H1 (cell line): ENCODE results near the gene EGFLAM. TPM values are rescaled to one million over a fixed set of nuclear protein-coding genes. Genes with fewer than 3 reads are reported as not detected.

Experiments
- CTCF ChIA-PET: fragments of 300-600 bp; sonication (Branson Sonifier 250); formaldehyde crosslinking; loops from one replicate; lab custom pipeline; 2021; ENCODE audit not compliant: partially characterized antibody; lab: Charles Lee
- POLR2A ChIA-PET: fragments of 300-600 bp; sonication (Branson Sonifier 250); formaldehyde crosslinking; loops from one replicate; lab custom pipeline; 2021; ENCODE audit warnings: inconsistent platforms; ENCODE audit not compliant: partially characterized antibody; lab: Charles Lee
- DNase-seq, 2 experiments: peaks; one replicate each; pipeline versions ENCODE4 v3.0.0 to v3.0.0-alpha.2; 2010 to 2022; ENCODE audit warnings: low spot score in 2 of 2, low read depth in 1 of 2, mixed read lengths in 1 of 2
- FAIRE-seq: peaks from 2 replicates; lab custom pipeline; 2011; peaks lifted over from hg19 to GRCh38; lab: Jason Lieb, UNC
- H2AFZ ChIP-seq: 2 replicates; pipeline ENCODE4 v1.8.1; 2012; ENCODE audit warnings: low read length, inconsistent platforms
- H2AK5ac ChIP-seq: 2 replicates; pipeline ENCODE4 v1.6.1; 2013; ENCODE audit warnings: low read depth, low read length
- H2BK120ac ChIP-seq: replicated peaks from 2 replicates; pipeline ENCODE3; 2013; ENCODE audit warnings: low read depth, low read length, inconsistent platforms
- H2BK12ac ChIP-seq: 2 replicates; pipeline ENCODE4 v1.6.1; 2013; ENCODE audit warnings: low read depth, low read length
- H2BK15ac ChIP-seq: 2 replicates; pipeline ENCODE4 v1.6.1; 2013; ENCODE audit warnings: low read length
- H2BK20ac ChIP-seq: 2 replicates; pipeline ENCODE4 v1.6.1; 2013; ENCODE audit warnings: low read length
- H2BK5ac ChIP-seq: 2 replicates; pipeline ENCODE4 v1.6.1; 2013; ENCODE audit warnings: low read depth, low read length
- H3K14ac ChIP-seq: 2 replicates; pipeline ENCODE4 v1.6.1; 2013; ENCODE audit warnings: inconsistent platforms; ENCODE audit not compliant: insufficient read length
- H3K18ac ChIP-seq: 2 replicates; pipeline ENCODE4 v1.6.1; 2013; ENCODE audit warnings: low read length; ENCODE audit errors: extremely low read depth
- H3K23ac ChIP-seq: 2 replicates; pipeline ENCODE4 v1.6.1; 2013; ENCODE audit warnings: inconsistent platforms; ENCODE audit not compliant: insufficient read length
- H3K23me2 ChIP-seq: 2 replicates; pipeline ENCODE4 v1.6.1; 2013; ENCODE audit warnings: low read depth, low read length
- H3K27ac ChIP-seq: 2 replicates; pipeline ENCODE4 v1.6.1; 2011; ENCODE audit warnings: low read depth, low read length, inconsistent platforms
- H3K27me3 ChIP-seq, 4 experiments: replicated peaks in 1 of 4; 1 replicate in 1 of 4; 2 replicates in 3 of 4; pipeline versions ENCODE4 v1.6.1 to v1.8.1; 2011 to 2013; ENCODE audit warnings: low read length in 3 of 4, mild to moderate bottlenecking in 3 of 4, inconsistent platforms in 2 of 4, mixed read lengths in 2 of 4, moderate library complexity in 1 of 4; ENCODE audit not compliant: control insufficient read depth in 3 of 4, insufficient read depth in 3 of 4; ENCODE audit errors: extremely low read depth in 1 of 4
- H3K36me3 ChIP-seq, 4 experiments: 2 replicates each; pipeline versions ENCODE4 v1.6.1 to v1.8.1; 2011 to 2013; ENCODE audit warnings: mild to moderate bottlenecking in 4 of 4, low read length in 3 of 4, moderate library complexity in 2 of 4, control low read depth in 1 of 4, inconsistent platforms in 1 of 4; ENCODE audit not compliant: insufficient read depth in 4 of 4, control insufficient read depth in 2 of 4
- H3K4ac ChIP-seq: replicated peaks from 2 replicates; pipeline ENCODE3; 2013; ENCODE audit warnings: low read length, low read depth, mixed read lengths, inconsistent platforms; ENCODE audit not compliant: insufficient read length
- H3K4me1 ChIP-seq, 4 experiments: replicated peaks in 1 of 4; 1 replicate in 1 of 4; 2 replicates in 3 of 4; pipeline versions ENCODE4 v1.6.1 to v1.8.1; 2011 to 2013; ENCODE audit warnings: low read length in 3 of 4, inconsistent platforms in 2 of 4, mixed read lengths in 1 of 4; ENCODE audit not compliant: insufficient read depth in 4 of 4, control insufficient read depth in 3 of 4
- H3K4me2 ChIP-seq, 2 experiments: 2 replicates each; pipeline versions ENCODE4 v1.6.1 to v1.8.1; 2011 to 2013; ENCODE audit warnings: low read depth in 2 of 2, low read length in 2 of 2, control low read depth in 1 of 2, inconsistent platforms in 1 of 2, mild to moderate bottlenecking in 1 of 2; ENCODE audit not compliant: insufficient read depth in 1 of 2
- H3K4me3 ChIP-seq, 4 experiments: fragments of 200-600, 300-600 bp in 1 of 4; sonication (generic), shearing (Covaris generic), sonication (Bioruptor Twin) in 1 of 4; 2 replicates each; pipeline versions ENCODE4 v1.5.1 to v1.8.1; 2011 to 2016; ENCODE audit warnings: low read length in 4 of 4, low read depth in 3 of 4, control low read depth in 2 of 4, inconsistent platforms in 2 of 4, mild to moderate bottlenecking in 2 of 4, mixed read lengths in 1 of 4, moderate library complexity in 1 of 4; ENCODE audit not compliant: insufficient read depth in 2 of 4; ENCODE audit errors: extremely low read depth in 1 of 4
- H3K56ac ChIP-seq: replicated peaks from 2 replicates; pipeline ENCODE3; 2013; ENCODE audit warnings: low read depth, mild to moderate bottlenecking, mixed read lengths, low read length, inconsistent platforms; ENCODE audit not compliant: insufficient read length
- H3K79me1 ChIP-seq: 2 replicates; pipeline ENCODE4 v1.6.1; 2013; ENCODE audit warnings: low read depth, low read length, control low read depth
- H3K79me2 ChIP-seq, 2 experiments: 2 replicates each; pipeline versions ENCODE4 v1.6.1 to v1.8.1; 2012 to 2013; ENCODE audit warnings: low read length in 2 of 2, mild to moderate bottlenecking in 2 of 2, inconsistent platforms in 1 of 2; ENCODE audit not compliant: insufficient read depth in 2 of 2, control insufficient read depth in 1 of 2
- H3K9ac ChIP-seq, 4 experiments: replicated peaks in 1 of 4; 1 replicate in 1 of 4; 2 replicates in 3 of 4; pipeline versions ENCODE4 v1.6.1 to v1.8.1; 2011 to 2013; ENCODE audit warnings: low read depth in 3 of 4, low read length in 3 of 4, control low read depth in 2 of 4, mild to moderate bottlenecking in 2 of 4, moderate library complexity in 2 of 4, inconsistent platforms in 1 of 4; ENCODE audit errors: extremely low read depth in 1 of 4
- H3K9me3 ChIP-seq, 2 experiments: 2 replicates each; pipeline versions ENCODE4 v1.6.1 to v1.8.1; 2012 to 2013; ENCODE audit warnings: mild to moderate bottlenecking in 2 of 2, moderate library complexity in 2 of 2, control low read depth in 1 of 2, inconsistent platforms in 1 of 2, low read depth in 1 of 2, low read length in 1 of 2, mixed read lengths in 1 of 2; ENCODE audit not compliant: insufficient read depth in 2 of 2
- H4K20me1 ChIP-seq, 2 experiments: replicated peaks in 1 of 2; 2 replicates each; pipeline versions ENCODE3 to v1.8.1; 2011 to 2013; ENCODE audit warnings: inconsistent platforms in 2 of 2, low read length in 2 of 2, mild to moderate bottlenecking in 1 of 2; ENCODE audit not compliant: insufficient read depth in 2 of 2, control insufficient read depth in 1 of 2
- H4K5ac ChIP-seq: 2 replicates; pipeline ENCODE4 v1.6.1; 2013; ENCODE audit warnings: low read length, low read depth, mixed read lengths, inconsistent platforms; ENCODE audit not compliant: insufficient read length
- H4K8ac ChIP-seq: 2 replicates; pipeline ENCODE4 v1.8.0; 2013; ENCODE audit warnings: mild to moderate bottlenecking, moderate library complexity, low read length, inconsistent platforms; ENCODE audit not compliant: insufficient read depth; ENCODE audit errors: extremely low read depth
- H4K91ac ChIP-seq: replicated peaks from 2 replicates; pipeline ENCODE3; 2013; ENCODE audit warnings: low read length, mixed read lengths, inconsistent platforms; ENCODE audit not compliant: insufficient read length
- BACH1 ChIP-seq: IDR thresholded peaks from 2 replicates; pipeline ENCODE4 v1.6.1; 2012; ENCODE audit warnings: low read length, improper control_type of control experiment
- CREB1 ChIP-seq: IDR thresholded peaks from 2 replicates; pipeline ENCODE4 v1.6.1; 2012; ENCODE audit warnings: inconsistent platforms
- CTBP2 ChIP-seq: IDR thresholded peaks from 2 replicates; pipeline ENCODE4 v1.7.0; 2011; ENCODE audit warnings: borderline replicate concordance, mild to moderate bottlenecking, moderate library complexity, mixed read lengths, low read length; ENCODE audit not compliant: insufficient read depth, insufficient read length
- GABPA ChIP-seq: IDR thresholded peaks from 2 replicates; pipeline ENCODE4 v1.6.1; 2011; ENCODE audit warnings: mild to moderate bottlenecking, low read length, moderate library complexity, borderline replicate concordance; ENCODE audit not compliant: insufficient read depth
- HDAC6 ChIP-seq: IDR thresholded peaks from one replicate; pipeline ENCODE4 v1.7.1; 2012; ENCODE audit warnings: low read depth, mild to moderate bottlenecking, inconsistent platforms, low read length, moderate library complexity
- JUND ChIP-seq: IDR thresholded peaks from 2 replicates; pipeline ENCODE4 v1.6.1; 2011; ENCODE audit warnings: mild to moderate bottlenecking, improper control_type of control experiment, low read length
- PHF8 ChIP-seq: fragments of 200-600 bp; sonication (generic); conservative IDR thresholded peaks from 2 replicates; pipeline ENCODE4 v1.7.1; 2012; ENCODE audit warnings: low read depth, mild to moderate bottlenecking, inconsistent platforms, low read length, moderate library complexity
- POLR2AphosphoS5 ChIP-seq: IDR thresholded peaks from 2 replicates; pipeline ENCODE4 v1.6.1; 2011; ENCODE audit warnings: low read depth, low read length
- RAD21 ChIP-seq, 2 experiments: IDR thresholded peaks in 1 of 2; conservative IDR thresholded peaks in 1 of 2; 2 replicates each; pipeline ENCODE4 v1.6.1; 2011; ENCODE audit warnings: low read depth in 2 of 2, low read length in 2 of 2, improper control_type of control experiment in 1 of 2, inconsistent platforms in 1 of 2, mild to moderate bottlenecking in 1 of 2, moderate library complexity in 1 of 2
- RNF2 ChIP-seq: fragments of 200-900, 300-1000 bp; sonication (generic); IDR thresholded peaks from 2 replicates; pipeline ENCODE4 v1.7.1; 2016; ENCODE audit warnings: borderline replicate concordance, low read depth, mild to moderate bottlenecking, antibody characterized with exemption, low read length; ENCODE audit not compliant: poor library complexity, severe bottlenecking; ENCODE audit errors: missing control alignments
- SIX5 ChIP-seq: IDR thresholded peaks from 2 replicates; pipeline ENCODE4 v1.6.1; 2011; ENCODE audit warnings: mild to moderate bottlenecking, low read depth, low read length
- SP2 ChIP-seq: IDR thresholded peaks from 2 replicates; pipeline ENCODE4 v1.6.1; 2012; ENCODE audit warnings: mild to moderate bottlenecking, low read length, inconsistent platforms
- TEAD4 ChIP-seq: IDR thresholded peaks from 2 replicates; pipeline ENCODE4 v1.6.1; 2012; ENCODE audit warnings: low read depth, low read length, inconsistent platforms, mixed read lengths
- WGBS, 2 experiments: shearing (Covaris generic) in 1 of 2; methylation state at CpG; one replicate each; pipeline versions ENCODE4 v1.1.6 to v1.1.7; 2013 to 2015; ENCODE audit warnings: low lambda C conversion rate in 2 of 2, mixed read lengths in 2 of 2, inconsistent platforms in 1 of 2, low coverage in 1 of 2, missing lambda C conversion rate in 1 of 2; ENCODE audit not compliant: insufficient replicate concordance in 2 of 2, insufficient coverage in 1 of 2, insufficient read length in 1 of 2; ENCODE audit errors: extremely low coverage in 1 of 2, missing lambda C conversion rate in 1 of 2; 5-methylcytosine and 5-hydroxymethylcytosine counted together
- polyA plus RNA-seq, 7 experiments: library from polyadenylated mRNA; depleted of rRNA in 3 of 7; stranded (reverse) in 5 of 7; unstranded in 2 of 7; fragments of >200 nt in 5 of 7; fragments of 200-250 nt in 2 of 7; gene quantifications; 1 replicate in 5 of 7; 2 replicates in 1 of 7; 4 replicates in 1 of 7; pipeline versions ENCODE4 v1.2.1 to v1.2.3, GENCODE V29; 2011 to 2013; ENCODE audit warnings: missing spikeins in 2 of 7, mixed read lengths in 2 of 7
- total RNA-seq: library from RNA; stranded (reverse); fragmentation: NEBNext Ultra II Directional; extraction: Animal tissue kit (Norgen Biotek cat#: 25700); gene quantifications from 2 replicates; pipeline ENCODE4 v1.2.1, GENCODE V29; 2021

Gene EGFLAM
- total and polyA plus RNA-seq, 2 of the 8 experiments (the other 6 are each of a cell fraction or from before 2014, with no cell fraction given) = 0.20 to 0.24 TPM

DNA sequence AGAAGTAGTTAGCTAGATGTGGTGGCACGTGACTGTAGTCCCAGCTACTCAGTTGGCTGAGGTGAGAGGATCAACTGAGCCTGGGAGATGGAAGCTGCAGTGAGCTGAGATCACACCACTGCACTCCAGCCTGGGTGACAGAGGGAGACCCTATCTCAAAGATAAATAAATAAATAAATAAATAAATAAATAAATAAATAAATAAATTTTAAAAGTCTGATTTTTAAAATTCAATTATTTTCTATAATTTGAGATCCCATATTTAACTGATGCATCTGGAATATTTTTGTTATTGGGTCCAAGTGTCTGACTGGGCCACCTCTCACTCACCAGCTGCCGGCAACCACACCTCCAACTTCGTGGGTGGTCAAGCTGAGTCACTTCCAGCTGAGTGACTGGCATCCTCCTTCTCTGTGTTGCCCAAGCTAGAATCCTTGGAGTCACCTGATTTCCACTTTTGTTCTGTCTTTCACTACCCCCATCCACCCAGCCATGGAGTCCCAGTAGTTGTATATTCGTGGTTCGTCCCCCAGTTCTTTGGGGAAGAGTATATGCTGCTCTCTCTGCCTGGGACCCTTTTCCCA lies 70.9 kb downstream of the EGFLAM start:
- peaks cover 0 to 3% of the 10 kb centered on the region in 2 experiments; a peak in 1 of 4 replicates for H3K9me3 ChIP-seq
- no peak overlapping the region; a peak in 1 of 4 replicates for H3K4me2 ChIP-seq
- H4K91ac ChIP-seq = no peak overlapping the region
- H2BK20ac ChIP-seq = no peak overlapping the region
- no peak overlapping the region for H3K4ac ChIP-seq
- ChIA-PET POLR2A (no interaction called here), CTCF (interaction anchor here (1.2 kb wide), 1 partner anchor 112 kb away, joined by 4 read pairs; no protein-coding TSS in a partner anchor)
- no peak overlapping the region for H2BK12ac ChIP-seq
- H4K5ac ChIP-seq = no peak overlapping the region
- no peaks in the 10 kb centered on the region for H4K20me1 ChIP-seq
- H3K56ac ChIP-seq = no peak overlapping the region
- no peaks in the 10 kb centered on the region for H3K79me2 ChIP-seq
- no peak overlapping the region for H3K27ac ChIP-seq
- H3K27me3 ChIP-seq = no peaks in the 10 kb centered on the region
- H4K8ac ChIP-seq = peak overlapping the region; percentile 45; the same call in 1 of the 2 replicates
- 92% methylated on average over 5 of the region's 5 CpGs; no CpG with 5 or more reads in 1 of the 2 experiments for WGBS, 2 experiments
- H2AK5ac ChIP-seq = no peak overlapping the region
- no peak overlapping the region for H3K4me3 ChIP-seq
- FAIRE-seq (no peak), DNase-seq (no peak)
- no peak overlapping the region for H2BK5ac ChIP-seq
- H3K23me2 ChIP-seq = no peaks in the 10 kb centered on the region
- H3K14ac ChIP-seq = no peak overlapping the region
- peaks cover 0 to 5% (median 1%) of the 10 kb centered on the region in 4 experiments; a peak in 3 of 7 replicates for H3K4me1 ChIP-seq
- H3K79me1 ChIP-seq = no peaks in the 10 kb centered on the region
- H3K18ac ChIP-seq = no peak overlapping the region
- H2AFZ ChIP-seq = no peak overlapping the region
- H3K9ac ChIP-seq = no peak overlapping the region
- H2BK120ac ChIP-seq = no peak overlapping the region
- H2BK15ac ChIP-seq = no peak overlapping the region
- no peak overlapping the region for H3K23ac ChIP-seq
- H3K36me3 ChIP-seq = no peaks in the 10 kb centered on the region
- TF ChIP-seq PHF8 (no peak), SIX5 (no peak), GABPA (no peak), CTBP2 (no peak), BACH1 (no peak), RAD21 (IDR thresholded peaks at IDR 0.05 in 1 of 2, conservative IDR thresholded peaks at IDR 0.05 in 1 of 2; ENCODE audit: low read depth in 2 of 2, low read length in 2 of 2) (no peak), RNF2 (no peak), SP2 (no peak), POLR2AphosphoS5 (no peak), HDAC6 (no peak), CREB1 (no peak), JUND (no peak), TEAD4 (no peak)
